Keratinocyte (primary cell): ENCODE data around the gene DDIT3.

ENCODE experiments used
- EZH2 ChIP-seq: IDR thresholded peaks from one replicate; pipeline ENCODE4 v1.6.1; 2012; ENCODE audit warnings: inconsistent platforms, mild to moderate bottlenecking, low read length, moderate library complexity
- TF ChIP-seq, protein P1 (sequence below), 3 experiments: IDR thresholded peaks in 1 of 3; conservative IDR thresholded peaks in 1 of 3; optimal IDR thresholded peaks in 1 of 3; 2 replicates in 2 of 3; 3 replicates in 1 of 3; pipeline versions ENCODE3 to v1.5.1; 2011; ENCODE audit warnings: low read length in 3 of 3, mild to moderate bottlenecking in 3 of 3, moderate library complexity in 2 of 3, control low read depth in 1 of 3, inconsistent platforms in 1 of 3; ENCODE audit not compliant: insufficient read depth in 2 of 3; ENCODE audit errors: extremely low read depth in 1 of 3

DNA sequence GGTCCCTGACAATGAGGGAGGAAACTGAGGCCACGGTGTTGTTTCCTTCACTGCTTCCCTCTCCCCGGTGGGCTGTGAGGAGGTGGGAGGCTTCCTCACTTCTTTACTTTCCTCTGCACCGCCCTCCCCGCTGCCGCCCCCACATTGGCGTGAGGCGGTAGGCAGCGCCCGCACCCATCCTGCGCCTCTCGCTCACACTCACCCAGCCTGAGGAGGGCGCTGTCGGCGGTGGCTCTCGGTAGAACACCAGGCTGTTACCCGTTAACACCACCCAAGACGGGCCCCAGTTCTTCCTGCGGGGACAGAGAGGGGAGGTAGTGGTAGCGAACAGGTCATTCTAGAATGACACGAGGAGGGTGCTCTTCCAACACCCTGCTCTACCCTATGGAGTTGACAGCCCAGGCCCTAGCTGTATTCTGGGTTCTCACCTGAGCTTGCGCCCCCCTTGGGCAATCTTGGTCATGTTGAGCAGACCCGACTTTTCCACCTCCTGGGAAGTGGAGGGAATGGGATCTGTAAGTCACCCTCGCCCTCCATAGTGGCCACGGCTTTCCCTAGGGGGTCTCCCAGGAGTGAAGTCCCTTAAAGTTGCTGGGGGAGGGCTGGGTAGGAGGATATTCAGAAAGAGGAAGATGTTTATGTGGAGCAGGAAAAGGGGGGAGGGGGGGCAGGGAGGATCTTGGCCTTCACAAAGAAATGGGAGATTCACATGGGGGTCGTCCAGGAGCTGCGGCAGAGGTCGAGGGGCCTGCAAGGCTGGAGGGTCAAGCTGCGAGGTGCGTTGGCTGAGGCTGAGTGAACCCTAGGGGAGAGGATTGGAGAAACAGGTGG lies 43.9 kb downstream of the DDIT3 start:
- TF ChIP-seq, protein P1, sequence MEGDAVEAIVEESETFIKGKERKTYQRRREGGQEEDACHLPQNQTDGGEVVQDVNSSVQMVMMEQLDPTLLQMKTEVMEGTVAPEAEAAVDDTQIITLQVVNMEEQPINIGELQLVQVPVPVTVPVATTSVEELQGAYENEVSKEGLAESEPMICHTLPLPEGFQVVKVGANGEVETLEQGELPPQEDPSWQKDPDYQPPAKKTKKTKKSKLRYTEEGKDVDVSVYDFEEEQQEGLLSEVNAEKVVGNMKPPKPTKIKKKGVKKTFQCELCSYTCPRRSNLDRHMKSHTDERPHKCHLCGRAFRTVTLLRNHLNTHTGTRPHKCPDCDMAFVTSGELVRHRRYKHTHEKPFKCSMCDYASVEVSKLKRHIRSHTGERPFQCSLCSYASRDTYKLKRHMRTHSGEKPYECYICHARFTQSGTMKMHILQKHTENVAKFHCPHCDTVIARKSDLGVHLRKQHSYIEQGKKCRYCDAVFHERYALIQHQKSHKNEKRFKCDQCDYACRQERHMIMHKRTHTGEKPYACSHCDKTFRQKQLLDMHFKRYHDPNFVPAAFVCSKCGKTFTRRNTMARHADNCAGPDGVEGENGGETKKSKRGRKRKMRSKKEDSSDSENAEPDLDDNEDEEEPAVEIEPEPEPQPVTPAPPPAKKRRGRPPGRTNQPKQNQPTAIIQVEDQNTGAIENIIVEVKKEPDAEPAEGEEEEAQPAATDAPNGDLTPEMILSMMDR (optimal IDR thresholded peaks at IDR 0.05 in 1 of 3, IDR thresholded peaks at IDR 0.05 in 1 of 3, conservative IDR thresholded peaks at IDR 0.05 in 1 of 3; ENCODE audit: extremely low read depth in 1 of 3, insufficient read depth in 2 of 3, low read length in 3 of 3): peak in 1 of 3 experiments; percentile 38
- TF ChIP-seq EZH2: peak; percentile 92
